ENCODE results near the gene ANKRD33B. TPM values are rescaled to one million over a fixed set of nuclear protein-coding genes. Genes with fewer than 3 reads are reported as not detected.

The ANKRD33B gene
- total RNA-seq, 1 experiment from 2014 or later: 6.9 TPM

DNA sequence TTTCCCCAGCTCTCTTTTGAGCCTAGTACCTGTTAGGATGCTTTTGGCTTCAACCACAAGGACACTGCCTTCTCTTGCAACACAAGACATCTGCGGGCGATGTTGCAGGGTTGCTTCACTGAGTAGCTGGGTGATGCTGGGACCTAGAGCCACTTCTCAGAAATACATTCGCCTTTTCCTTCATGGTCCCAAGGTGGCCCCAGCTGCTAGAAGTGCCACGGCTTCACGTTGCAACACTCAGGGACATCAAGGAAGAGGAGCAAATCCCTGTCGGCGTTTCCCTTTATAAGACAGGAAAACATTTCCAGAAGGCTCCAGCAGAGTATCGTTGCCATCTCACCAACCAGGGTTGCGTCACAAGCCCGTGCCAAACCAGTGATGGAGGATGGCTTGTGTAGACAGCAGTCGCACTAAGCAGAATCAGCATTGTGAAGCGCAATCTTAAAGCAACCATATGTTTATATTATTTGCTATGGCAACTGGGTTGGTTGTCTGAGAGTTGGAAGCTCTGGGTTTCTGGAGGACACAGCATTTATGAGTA is 62.7 kb downstream of the ANKRD33B start:
- WGBS (ENCODE audit: extremely low coverage, insufficient read length, low lambda C conversion rate): no CpG with 5 or more reads among the region's 12 CpGs
- Mint-ChIP-seq H3K27ac (no peak overlapping the region), H3K4me1 (peaks cover 24% of the 10 kb centered on the region in 2 experiments), H3K9me3 (no peaks in the 10 kb centered on the region; a peak in 1 of 5 replicates), H3K36me3 (ENCODE audit: insufficient read depth in 1 of 3, low read depth in 3 of 3) (peaks cover 0 to 1% (median 0%) of the 10 kb centered on the region in 3 experiments; a peak in 1 of 7 replicates), H3K27me3 (ENCODE audit: low read depth) (peaks cover 2% of the 10 kb centered on the region), H3K4me3 (no peak overlapping the region)
- Histone ChIP-seq H2BK15ac (ENCODE audit: low read depth, low read length) (no peak overlapping the region), H3K27me3 (ENCODE audit: insufficient read depth, low read length) (no peaks in the 10 kb centered on the region), H3T11ph (ENCODE audit: low read length) (no peak overlapping the region), H2BK20ac (ENCODE audit: low read depth, low read length, poor library complexity, severe bottlenecking) (no peak overlapping the region), H3K79me2 (ENCODE audit: insufficient read depth, low read length) (no peaks in the 10 kb centered on the region), H3K9me3 (ENCODE audit: control insufficient read depth, low read depth, low read length) (no peaks in the 10 kb centered on the region), H3K27ac (ENCODE audit: insufficient read length, low read depth, low read length) (no peak overlapping the region), H4K20me1 (ENCODE audit: control insufficient read depth, insufficient read depth, insufficient read length) (no peaks in the 10 kb centered on the region), H3K4ac (ENCODE audit: low read depth, low read length) (no peak overlapping the region), H3K4me1 (ENCODE audit: insufficient read depth, low read length) (0 out of 2 replicates have a peak, but pooled peaks cover 2% of the 10 kb centered on the region), H4K8ac (replicated peaks; ENCODE audit: insufficient read length, low read depth, low read length) (no peak overlapping the region), H4K5ac (ENCODE audit: insufficient read length, low read depth, low read length) (no peak overlapping the region), H2BK120ac (ENCODE audit: low read depth, low read length, poor library complexity, severe bottlenecking) (no peak overlapping the region), H3K9ac (ENCODE audit: extremely low read depth, insufficient read length, low read length) (no peak overlapping the region), H2AK5ac (ENCODE audit: insufficient read length, low read length) (no peak overlapping the region), H3K79me1 (ENCODE audit: insufficient read depth, low read depth, low read length, poor library complexity, severe bottlenecking) (no peaks in the 10 kb centered on the region), H3K56ac (ENCODE audit: insufficient read length, low read depth, low read length) (no peak overlapping the region), H4K91ac (ENCODE audit: insufficient read length, low read depth, low read length) (no peak overlapping the region), H3K23ac (ENCODE audit: insufficient read length, low read depth, low read length) (no peak overlapping the region), H3K18ac (ENCODE audit: insufficient read length, low read depth, low read length) (no peak overlapping the region), H2AFZ (ENCODE audit: low read length) (no peak overlapping the region), H3K4me2 (ENCODE audit: insufficient read depth, insufficient read length, low read length) (no peak overlapping the region), H3K14ac (ENCODE audit: insufficient read depth, low read length) (no peak overlapping the region), H2BK12ac (ENCODE audit: insufficient read length, low read depth, low read length) (no peak overlapping the region), H3K23me2 (ENCODE audit: insufficient read length, low read depth, low read length, poor library complexity, severe bottlenecking) (peaks cover 3% of the 10 kb centered on the region), H2BK5ac (ENCODE audit: insufficient read length, low read length) (no peak overlapping the region)
- DNase-seq: no peak
- TF ChIP-seq, protein P1, sequence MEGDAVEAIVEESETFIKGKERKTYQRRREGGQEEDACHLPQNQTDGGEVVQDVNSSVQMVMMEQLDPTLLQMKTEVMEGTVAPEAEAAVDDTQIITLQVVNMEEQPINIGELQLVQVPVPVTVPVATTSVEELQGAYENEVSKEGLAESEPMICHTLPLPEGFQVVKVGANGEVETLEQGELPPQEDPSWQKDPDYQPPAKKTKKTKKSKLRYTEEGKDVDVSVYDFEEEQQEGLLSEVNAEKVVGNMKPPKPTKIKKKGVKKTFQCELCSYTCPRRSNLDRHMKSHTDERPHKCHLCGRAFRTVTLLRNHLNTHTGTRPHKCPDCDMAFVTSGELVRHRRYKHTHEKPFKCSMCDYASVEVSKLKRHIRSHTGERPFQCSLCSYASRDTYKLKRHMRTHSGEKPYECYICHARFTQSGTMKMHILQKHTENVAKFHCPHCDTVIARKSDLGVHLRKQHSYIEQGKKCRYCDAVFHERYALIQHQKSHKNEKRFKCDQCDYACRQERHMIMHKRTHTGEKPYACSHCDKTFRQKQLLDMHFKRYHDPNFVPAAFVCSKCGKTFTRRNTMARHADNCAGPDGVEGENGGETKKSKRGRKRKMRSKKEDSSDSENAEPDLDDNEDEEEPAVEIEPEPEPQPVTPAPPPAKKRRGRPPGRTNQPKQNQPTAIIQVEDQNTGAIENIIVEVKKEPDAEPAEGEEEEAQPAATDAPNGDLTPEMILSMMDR (conservative IDR thresholded peaks at IDR 0.05): no peak
